GM18508 (cell line): Measurements from ENCODE around the gene ZDHHC14.

Experiments used
- ATAC-seq: cut with Tn5 transposase; IDR thresholded peaks from one replicate; pipeline ENCODE4 v1.9.1; 2021; ENCODE audit warnings: moderate number of reproducible peaks; ENCODE audit not compliant: insufficient read depth, unreplicated experiment

ZDHHC14 gene

DNA sequence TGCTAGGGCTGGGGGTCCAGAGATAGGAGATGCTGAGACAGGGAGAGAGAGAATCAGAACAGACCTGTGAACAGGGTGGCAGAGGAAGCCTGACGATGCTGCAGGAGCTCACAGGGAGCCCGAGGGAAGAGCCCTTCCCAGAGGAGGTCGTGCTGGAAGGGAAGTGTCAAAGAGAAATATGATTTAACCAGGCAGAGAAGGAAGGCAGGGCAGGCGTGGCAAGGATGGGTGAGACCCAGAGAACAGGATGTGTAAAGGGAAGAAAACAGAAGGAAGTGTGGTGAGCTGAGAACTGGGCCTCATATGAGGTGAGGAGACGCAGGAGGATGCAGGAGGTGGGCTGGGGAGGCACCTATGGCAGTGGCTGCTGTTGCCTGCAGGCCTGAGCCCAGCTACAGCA lies 105.6 kb downstream of the ZDHHC14 start:
- no peak for ATAC-seq

DNA sequence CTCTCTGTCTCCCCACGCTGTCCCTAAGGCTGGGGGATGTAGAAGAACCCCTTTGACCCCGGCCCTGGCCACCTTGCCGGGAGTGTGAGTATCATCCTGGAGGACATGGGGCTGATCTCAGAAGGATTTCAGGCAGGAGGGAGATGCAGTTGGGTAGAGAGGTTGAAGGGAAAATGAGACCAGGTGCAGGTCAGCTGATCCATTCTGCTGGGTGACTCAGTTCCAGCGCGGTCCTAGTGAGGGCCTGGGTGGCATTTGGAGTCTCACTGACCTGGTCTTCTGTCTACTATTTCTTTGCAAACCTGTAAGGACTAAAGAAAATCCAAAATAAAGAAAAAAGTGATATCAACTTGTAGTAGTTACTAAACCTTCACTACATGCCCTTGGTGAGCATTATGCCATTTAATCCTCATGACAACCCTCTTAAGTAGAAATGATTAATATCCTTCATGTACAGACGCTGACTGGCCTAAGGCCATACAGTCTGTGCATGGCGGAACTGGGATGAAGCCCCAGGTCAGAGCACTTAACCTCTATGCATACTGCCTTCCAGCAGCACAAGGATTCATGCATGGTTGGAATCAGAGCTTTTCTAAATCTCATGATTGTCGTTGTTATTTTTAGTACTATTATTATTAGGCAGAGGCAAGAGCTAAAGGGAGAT lies 106.3 kb downstream of the ZDHHC14 start:
- no peak for ATAC-seq

- no peak for ATAC-seq
Measured at GRCh38 chr6:157488058-157488457, 107.1 kb downstream of the ZDHHC14 start.

- ATAC-seq = no peak
Measured at GRCh38 chr6:157488716-157489118, 107.7 kb downstream of the ZDHHC14 start.

DNA sequence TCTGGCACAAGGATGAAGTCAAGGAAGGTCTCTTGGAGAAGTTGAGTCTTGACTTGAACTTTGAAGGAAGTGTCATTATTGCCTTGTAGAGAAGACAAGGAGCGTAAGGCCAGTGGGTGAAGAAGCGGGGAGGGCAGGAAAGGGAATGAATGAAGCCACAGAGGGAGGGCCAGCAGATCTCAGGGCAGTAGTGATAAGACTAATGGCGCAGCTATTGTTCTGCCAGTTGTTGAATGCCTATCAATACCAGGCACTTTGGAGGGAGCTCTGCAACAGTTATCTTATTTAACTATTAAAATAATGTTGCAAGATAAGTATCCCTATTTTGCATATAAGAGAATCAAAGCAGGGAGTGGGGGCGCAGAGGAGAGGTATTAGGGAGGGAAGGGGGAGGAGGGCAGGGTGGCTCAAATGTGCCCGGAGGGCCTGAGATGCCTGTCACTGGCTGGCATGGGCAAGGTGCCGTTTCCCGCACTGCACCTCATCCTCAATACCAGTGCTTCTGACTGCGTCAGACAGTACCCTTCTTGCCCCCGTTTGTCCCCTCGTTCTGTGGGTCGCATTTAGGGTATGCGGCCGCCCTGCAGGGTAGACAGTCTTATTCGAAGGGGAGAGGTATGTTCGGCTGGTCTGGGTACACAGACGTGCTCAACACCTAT lies 109.8 kb downstream of the ZDHHC14 start:
- ATAC-seq = no peak

DNA sequence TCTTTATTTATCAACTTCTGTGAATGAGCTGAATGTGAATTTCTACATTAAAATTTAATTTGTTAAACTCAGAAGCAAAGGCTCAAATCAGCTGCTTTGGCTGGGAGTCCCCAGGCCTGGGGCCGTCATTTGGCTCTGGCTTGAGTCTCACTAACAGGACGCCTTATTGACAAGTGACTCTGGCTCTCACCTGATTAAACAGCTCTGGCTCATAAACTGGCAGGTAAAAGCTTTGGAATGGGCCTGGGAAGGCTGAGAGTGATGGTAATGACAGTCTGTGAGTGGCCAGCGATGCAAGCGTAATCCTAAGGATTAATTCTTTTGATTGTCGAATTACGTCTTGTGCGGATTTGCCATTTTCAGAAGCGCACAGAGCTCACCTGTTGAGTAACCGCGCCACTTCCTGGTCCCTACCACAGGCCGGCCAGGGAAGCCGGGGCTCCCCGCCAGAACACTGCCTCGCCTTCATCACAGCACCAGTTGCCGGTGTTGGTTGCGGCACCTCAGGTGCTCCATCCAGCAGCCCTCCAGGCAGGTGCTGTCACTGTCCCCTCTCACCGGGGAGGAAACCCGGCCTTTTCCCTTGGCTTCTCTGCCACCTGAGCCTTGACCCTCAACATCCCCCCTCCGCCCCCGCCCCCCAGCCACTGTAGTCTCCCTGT lies 110.7 kb downstream of the ZDHHC14 start:
- no peak for ATAC-seq

DNA sequence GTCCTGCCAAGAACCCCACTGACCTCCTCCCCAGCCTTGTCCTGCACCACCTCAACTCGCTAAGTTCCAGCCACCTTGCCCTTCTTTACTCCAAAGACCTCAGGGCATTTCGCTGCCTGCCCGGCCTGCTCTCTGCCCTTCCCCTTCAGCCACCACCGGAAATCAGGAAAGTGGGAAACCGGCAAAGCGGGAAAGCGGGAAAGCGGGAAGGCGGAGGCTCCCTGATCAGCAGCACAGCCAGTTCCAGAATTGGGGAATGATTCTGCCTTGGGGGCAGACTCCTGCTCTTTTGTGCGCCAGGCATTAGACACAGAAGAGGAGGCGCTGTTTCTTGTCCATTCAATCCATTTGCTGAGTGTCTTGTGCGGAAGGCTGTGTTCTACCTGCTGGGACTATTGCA lies 111.3 kb downstream of the ZDHHC14 start:
- ATAC-seq = no peak

DNA sequence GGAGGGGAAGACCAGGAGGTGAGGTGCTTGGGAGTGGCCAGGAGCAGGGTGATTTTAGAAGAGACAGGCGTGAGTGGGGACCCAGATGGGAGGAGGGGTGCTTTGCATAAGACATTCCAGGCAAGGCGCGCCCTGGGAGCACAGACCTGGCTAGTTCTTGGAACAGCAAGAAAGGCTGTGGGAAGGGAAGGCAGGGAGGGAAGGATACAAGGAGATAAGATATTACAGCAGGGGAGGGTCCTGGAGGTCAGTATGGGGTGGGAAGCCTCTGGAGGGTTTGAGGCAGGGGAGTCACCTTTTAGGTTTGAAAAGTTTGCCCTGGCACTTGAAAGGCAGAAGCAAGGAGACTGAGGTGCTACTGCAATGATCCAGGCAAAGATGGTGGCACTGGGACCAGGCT lies 111.8 kb downstream of the ZDHHC14 start:
- ATAC-seq = no peak

DNA sequence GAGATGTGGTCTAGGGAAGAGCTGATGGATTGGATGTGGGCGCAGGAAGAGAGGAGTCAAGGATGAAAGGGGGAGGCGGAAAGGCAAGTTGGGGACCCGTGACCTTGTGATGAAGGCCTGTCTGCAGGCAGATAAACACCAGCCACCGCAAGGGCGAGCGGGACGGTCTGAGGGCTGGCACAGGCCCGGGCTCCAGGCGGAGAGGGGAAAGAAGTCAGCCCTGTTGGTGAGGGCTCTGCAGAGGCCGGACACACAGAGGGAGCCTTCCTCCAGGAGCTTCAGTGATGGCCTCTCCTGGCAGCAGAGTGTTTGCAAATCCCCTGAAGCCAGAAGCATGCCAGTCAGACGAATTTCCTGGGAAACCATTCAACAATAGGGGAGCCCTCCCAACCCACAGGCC lies 112.2 kb downstream of the ZDHHC14 start:
- no peak for ATAC-seq

DNA sequence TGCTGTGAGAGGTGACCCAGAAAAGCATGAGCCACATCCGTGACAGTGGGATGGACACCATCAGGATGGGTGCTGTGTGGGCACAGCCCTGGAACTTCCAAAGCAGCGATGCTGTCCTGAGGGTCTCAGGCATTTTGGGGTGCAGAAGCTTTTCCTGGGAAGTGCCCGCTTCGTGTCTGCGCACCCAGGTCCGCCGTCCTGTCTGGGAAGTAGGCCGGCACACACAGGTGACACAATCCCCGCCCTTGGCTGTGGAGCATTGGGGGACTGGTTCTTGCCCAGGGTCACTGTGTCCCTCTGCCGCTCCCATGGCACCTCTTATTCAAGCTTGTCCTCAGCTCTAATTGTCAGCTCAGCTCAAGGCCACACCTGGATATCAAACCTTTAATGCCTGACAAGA lies 112.6 kb downstream of the ZDHHC14 start:
- no peak for ATAC-seq

DNA sequence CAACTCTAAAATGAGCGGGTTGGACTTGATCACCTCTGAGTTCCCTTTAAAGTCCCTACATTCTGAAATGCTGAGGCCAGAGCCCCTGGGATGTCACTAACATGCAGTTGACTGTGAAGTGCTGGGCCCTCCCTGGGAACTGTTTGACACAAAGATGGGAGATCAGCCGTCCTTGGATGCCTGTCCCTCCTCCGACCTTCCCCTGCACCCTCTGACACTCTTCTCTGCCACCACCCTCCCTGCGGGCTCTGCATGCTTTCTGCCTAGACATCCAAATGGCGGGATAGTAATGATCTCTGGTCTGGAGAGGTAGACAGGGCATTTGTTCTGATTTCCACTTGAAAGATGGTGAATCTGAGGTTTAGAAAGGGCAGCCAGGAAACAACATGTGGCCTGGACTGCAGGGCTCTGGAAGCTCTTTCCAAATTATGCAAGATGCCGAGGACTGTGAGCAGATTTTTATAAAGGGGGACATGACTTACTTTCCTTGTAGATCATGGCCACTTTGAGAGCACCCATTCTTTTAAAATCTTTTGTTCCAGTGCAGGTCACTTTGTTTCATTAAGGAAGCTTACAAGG lies 113.2 kb downstream of the ZDHHC14 start:
- no peak for ATAC-seq

DNA sequence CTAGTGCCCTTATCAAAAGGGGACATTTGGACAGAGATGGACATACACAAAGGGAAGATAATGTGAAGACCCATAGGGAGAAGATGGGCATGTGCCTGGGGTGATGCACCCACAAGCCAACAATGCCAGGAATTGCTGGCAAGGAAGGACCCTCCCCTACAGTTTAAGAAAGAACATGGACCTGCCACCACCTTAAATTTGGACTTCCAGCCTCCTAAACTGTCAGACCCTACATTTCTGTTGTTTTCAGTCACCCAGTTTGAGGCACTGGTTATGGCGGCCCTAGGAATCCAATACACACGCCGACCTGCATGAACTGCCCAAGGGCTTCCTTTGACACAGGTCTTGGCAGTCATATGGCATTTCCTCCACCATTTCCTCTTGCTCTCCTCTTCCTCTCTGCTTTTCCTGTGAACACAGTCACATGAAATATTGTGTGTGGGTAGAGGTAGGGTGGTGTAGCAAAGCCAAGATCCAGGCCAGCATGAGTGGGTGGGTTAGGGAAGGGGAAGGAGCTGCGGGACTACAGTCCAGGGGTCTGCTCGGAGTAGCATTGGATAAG lies 115.6 kb downstream of the ZDHHC14 start:
- no peak for ATAC-seq

GRCh38 chr6:157497579-157497978 lies 116.6 kb downstream of the ZDHHC14 start:
- no peak for ATAC-seq

DNA sequence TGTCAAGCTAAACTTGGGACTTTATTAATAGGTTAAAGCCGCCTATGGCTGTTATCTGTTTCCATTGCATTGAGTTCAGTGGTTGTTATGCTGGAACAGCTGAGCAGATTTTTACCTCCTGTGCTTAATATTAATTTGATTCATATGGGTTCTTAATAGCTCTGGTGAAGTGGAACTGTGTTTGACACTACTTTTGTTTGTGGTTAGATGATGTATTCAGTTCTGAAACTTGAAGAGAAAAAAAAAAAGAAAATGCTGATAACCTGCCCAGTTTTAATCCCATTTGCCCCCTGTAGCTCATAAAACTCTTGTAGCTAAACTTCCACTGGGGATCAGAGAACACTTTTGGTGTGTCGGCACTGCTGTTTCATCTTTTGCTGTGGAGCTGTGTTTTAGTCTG lies 117.8 kb downstream of the ZDHHC14 start:
- ATAC-seq = no peak

DNA sequence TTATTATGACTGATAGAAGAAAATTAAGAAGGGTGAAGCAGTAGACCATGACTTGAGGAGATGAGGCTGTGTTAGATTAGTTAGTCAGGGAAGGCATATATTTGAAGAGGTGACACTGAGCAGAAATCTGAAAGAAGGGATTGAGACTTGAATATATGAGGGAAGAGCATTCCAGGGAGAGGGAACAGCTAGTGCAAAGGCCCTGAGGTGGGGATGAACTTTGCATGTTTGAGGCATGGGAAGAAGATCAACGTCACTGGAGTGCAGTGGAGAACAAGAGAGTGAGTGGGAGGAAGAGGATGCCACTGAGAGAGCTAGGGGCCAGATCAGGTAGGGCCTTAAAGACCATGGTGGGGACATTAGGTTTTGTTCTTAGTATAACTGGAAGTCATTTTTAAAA lies 119.0 kb downstream of the ZDHHC14 start:
- no peak for ATAC-seq

- ATAC-seq = no peak
Measured at GRCh38 chr6:157503018-157503747, 122.2 kb downstream of the ZDHHC14 start.

GRCh38 chr6:157505912-157506491 lies 125.0 kb downstream of the ZDHHC14 start:
- no peak for ATAC-seq

- no peak for ATAC-seq
Measured at GRCh38 chr6:157510323-157511188, 129.6 kb downstream of the ZDHHC14 start.
